Activated CD8-positive, alpha-beta memory T cell treated with anti-CD3 and anti-CD28 coated beads, Interleukin-2, amount 10 ng/mL, durations not matched to agents 7 days and 5 days (primary cell): ENCODE measurements around the gene POGLUT3. TPM values are rescaled to one million over a fixed set of nuclear protein-coding genes. Genes with fewer than 3 reads are reported as not detected.

ENCODE experiments used
- ATAC-seq: fragments of 150-1000 bp; cut with Tn5 transposase; one replicate; pipeline ENCODE4 v1.10.0; 2021; ENCODE audit warnings: moderate library complexity
- CTCF ChIA-PET: fragments of 350-600 bp; sonication (Branson Sonifier 250); formaldehyde crosslinking; loops from one replicate; lab custom pipeline; 2021; ENCODE audit warnings: antibody characterized with exemption; lab: Charles Lee
- DNase-seq: peaks from one replicate; pipeline ENCODE4 v3.0.0-alpha.2; 2020
- H3K27ac Mint-ChIP-seq: one replicate; pipeline ENCODE4 v1.8.0; 2021; ENCODE audit warnings: mild to moderate bottlenecking, mixed read lengths
- H3K27me3 Mint-ChIP-seq: one replicate; pipeline ENCODE4 v1.8.0; 2021; ENCODE audit warnings: mixed read lengths
- H3K36me3 Mint-ChIP-seq: one replicate; pipeline ENCODE4 v1.8.0; 2021; ENCODE audit warnings: mild to moderate bottlenecking, mixed read lengths
- H3K4me1 Mint-ChIP-seq: one replicate; pipeline ENCODE4 v1.8.0; 2021; ENCODE audit warnings: mixed read lengths
- H3K4me3 Mint-ChIP-seq: one replicate; pipeline ENCODE4 v1.8.0; 2021; ENCODE audit warnings: mild to moderate bottlenecking, moderate library complexity, mixed read lengths
- H3K9me3 Mint-ChIP-seq: one replicate; pipeline ENCODE4 v1.8.0; 2022; ENCODE audit warnings: low read depth, mixed read lengths
- total RNA-seq, 2 experiments: library from RNA; stranded (reverse); gene quantifications; one replicate each; pipeline ENCODE4 v1.2.3, GENCODE V29; 2021

Gene POGLUT3
- total RNA-seq, 2 experiments from 2014 or later, result 27.5 to 32.6 TPM

- ATAC-seq, result no peak
- no peak for DNase-seq
- CTCF ChIA-PET, result no interaction called here
- Mint-ChIP-seq H3K36me3 (peaks cover 30% of the 10 kb centered on the region), H3K27ac (no peak overlapping the region), H3K4me3 (no peak overlapping the region), H3K27me3 (no peaks in the 10 kb centered on the region), H3K4me1 (peaks cover 42% of the 10 kb centered on the region), H3K9me3 (no peaks in the 10 kb centered on the region)
Observed at GRCh38 chr11:108495326-108495725, 2.9 kb downstream of the POGLUT3 start.

DNA sequence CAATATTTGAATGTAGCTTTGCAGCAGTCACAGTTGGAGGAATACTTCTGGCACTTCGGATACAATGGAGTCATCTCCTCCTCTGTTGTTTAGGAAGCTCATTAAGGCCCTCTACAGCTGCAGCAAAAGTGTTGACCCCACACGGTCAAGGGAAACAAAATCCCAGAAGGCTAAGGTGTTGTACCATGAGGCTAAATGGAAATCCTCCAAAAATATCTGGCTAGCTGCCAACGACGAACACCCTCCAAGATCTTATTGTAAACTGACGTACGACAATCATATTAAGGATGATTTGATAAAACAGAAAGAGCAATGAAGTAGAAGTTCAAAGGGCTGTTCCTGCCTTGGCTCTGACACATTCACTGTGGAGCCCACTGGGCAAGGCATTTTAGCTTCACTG, 4.0 kb downstream of the POGLUT3 start:
- H3K36me3 Mint-ChIP-seq, result peaks cover 34% of the 10 kb centered on the region
- CTCF ChIA-PET, result interaction anchor here (1.2 kb wide), 1 partner anchor 28 kb away, joined by 3 read pairs; no protein-coding TSS in a partner anchor
- H3K4me3 Mint-ChIP-seq, result no peak overlapping the region
- peaks cover 36% of the 10 kb centered on the region for H3K4me1 Mint-ChIP-seq
- DNase-seq (no peak), ATAC-seq (no peak)
- no peaks in the 10 kb centered on the region for H3K9me3 Mint-ChIP-seq
- H3K27ac Mint-ChIP-seq, result no peak overlapping the region
- H3K27me3 Mint-ChIP-seq, result no peaks in the 10 kb centered on the region

DNA sequence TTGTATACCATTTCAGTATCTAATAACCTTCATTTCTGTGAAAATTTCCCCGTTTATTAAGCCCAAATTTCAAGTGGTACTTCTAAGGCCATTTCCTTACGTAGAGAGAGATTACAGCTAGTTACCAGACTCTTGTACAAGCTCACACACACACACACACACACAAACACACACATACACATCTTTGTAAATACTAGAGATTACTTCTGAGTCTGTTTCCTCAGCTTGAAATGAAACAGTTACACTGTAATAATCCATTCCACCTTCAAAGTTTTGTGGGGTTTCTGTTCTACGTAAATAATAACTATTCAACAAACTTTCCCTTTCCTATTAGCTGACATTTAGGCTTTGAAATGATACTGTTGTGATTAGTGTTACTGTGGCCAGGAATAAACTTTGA, 6.2 kb downstream of the POGLUT3 start:
- peaks cover 30% of the 10 kb centered on the region for H3K4me1 Mint-ChIP-seq
- peaks cover 50% of the 10 kb centered on the region for H3K36me3 Mint-ChIP-seq
- H3K27ac Mint-ChIP-seq, result no peak overlapping the region
- ATAC-seq (no peak), DNase-seq (no peak)
- no peaks in the 10 kb centered on the region for H3K27me3 Mint-ChIP-seq
- H3K4me3 Mint-ChIP-seq, result no peak overlapping the region
- no peaks in the 10 kb centered on the region for H3K9me3 Mint-ChIP-seq
- CTCF ChIA-PET, result no interaction called here

DNA sequence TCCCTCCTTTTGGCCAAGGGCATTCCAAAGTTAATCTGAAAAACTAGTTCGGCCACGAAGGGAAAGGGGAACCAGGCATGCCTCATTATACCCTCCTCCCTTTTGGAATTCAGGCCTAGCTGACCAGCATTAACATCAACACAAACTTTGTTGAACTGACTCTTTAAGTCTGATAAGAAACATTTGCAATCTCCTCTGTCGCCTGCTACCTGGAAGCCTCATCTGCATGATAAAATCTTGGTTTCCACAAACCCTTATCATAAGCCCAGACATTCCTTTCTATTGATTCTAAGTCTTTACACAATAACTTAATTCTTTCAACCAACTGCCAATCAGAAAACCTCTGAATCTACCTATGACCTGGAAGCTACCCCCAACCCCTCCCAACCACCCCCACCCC, 11.4 kb downstream of the POGLUT3 start:
- Mint-ChIP-seq H3K9me3 (no peaks in the 10 kb centered on the region), H3K27me3 (no peaks in the 10 kb centered on the region), H3K36me3 (peaks cover 60% of the 10 kb centered on the region), H3K4me3 (no peak overlapping the region), H3K27ac (no peak overlapping the region), H3K4me1 (peaks cover 1% of the 10 kb centered on the region)
- ATAC-seq (no peak), DNase-seq (no peak)
- CTCF ChIA-PET, result interaction anchor here (1.0 kb wide), 1 partner anchor 162 kb away, joined by 3 read pairs; no protein-coding TSS in a partner anchor

DNA sequence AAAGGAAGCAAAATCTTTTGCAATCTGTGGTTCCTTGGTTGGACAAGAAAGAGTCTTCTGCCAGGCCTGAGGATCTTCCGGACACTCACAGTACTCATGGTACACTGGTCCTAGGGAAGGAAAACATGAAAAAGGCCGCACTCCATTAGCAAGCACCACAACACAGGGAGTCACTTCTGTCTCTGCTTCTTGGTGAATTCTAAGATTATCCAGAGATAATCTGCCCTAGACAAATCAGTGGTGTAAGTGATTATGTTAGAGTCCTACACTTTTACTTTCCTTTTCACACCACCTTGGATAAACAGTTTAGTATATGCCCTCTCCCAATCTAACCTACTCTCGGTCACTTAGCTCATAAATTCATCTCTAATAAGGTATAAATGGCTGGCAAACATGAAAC, 11.9 kb downstream of the POGLUT3 start:
- no peak for ATAC-seq
- CTCF ChIA-PET, result interaction anchor here (0.6 to 1.0 kb wide), 2 partner anchors 162 to 354 kb away, joined by 3 to 4 read pairs; no protein-coding TSS in a partner anchor
- H3K27ac Mint-ChIP-seq, result no peak overlapping the region
- no peaks in the 10 kb centered on the region for H3K4me1 Mint-ChIP-seq
- H3K4me3 Mint-ChIP-seq, result no peak overlapping the region
- no peaks in the 10 kb centered on the region for H3K27me3 Mint-ChIP-seq
- no peak for DNase-seq
- peaks cover 64% of the 10 kb centered on the region for H3K36me3 Mint-ChIP-seq
- H3K9me3 Mint-ChIP-seq, result no peaks in the 10 kb centered on the region

DNA sequence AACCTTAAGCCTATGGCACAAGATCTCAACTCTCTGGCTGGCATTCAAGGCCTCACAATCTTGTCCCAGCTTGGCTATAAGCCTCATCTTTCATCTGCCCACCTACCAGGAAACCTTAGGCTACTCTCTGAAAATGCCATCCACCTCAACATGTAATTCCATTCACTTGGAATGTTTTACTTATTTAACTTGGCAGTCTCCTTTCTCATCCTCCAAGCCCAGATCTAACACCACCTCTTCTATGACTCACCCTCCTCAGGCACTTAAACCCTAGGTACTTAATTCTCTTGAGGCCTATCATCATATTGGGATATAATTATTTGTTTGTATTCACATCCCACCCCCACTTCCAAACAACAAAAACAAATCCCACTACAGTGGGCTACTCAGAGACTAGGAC, 15.0 kb downstream of the POGLUT3 start:
- DNase-seq (no peak), ATAC-seq (no peak)
- Mint-ChIP-seq H3K4me1 (no peaks in the 10 kb centered on the region), H3K36me3 (peaks cover 49% of the 10 kb centered on the region), H3K27ac (no peak overlapping the region), H3K27me3 (no peaks in the 10 kb centered on the region), H3K9me3 (no peaks in the 10 kb centered on the region), H3K4me3 (no peak overlapping the region)
- CTCF ChIA-PET, result no interaction called here

GRCh38 chr11:108474664-108475463, 23.3 kb downstream of the POGLUT3 start:
- peaks cover 30% of the 10 kb centered on the region for H3K36me3 Mint-ChIP-seq
- H3K9me3 Mint-ChIP-seq, result no peaks in the 10 kb centered on the region
- no peak for DNase-seq
- no peak overlapping the region for H3K4me3 Mint-ChIP-seq
- H3K27me3 Mint-ChIP-seq, result no peaks in the 10 kb centered on the region
- no peaks in the 10 kb centered on the region for H3K4me1 Mint-ChIP-seq
- ATAC-seq, result no peak
- H3K27ac Mint-ChIP-seq, result no peak overlapping the region
- CTCF ChIA-PET, result no interaction called here

GRCh38 chr11:108472681-108473080, 25.5 kb downstream of the POGLUT3 start:
- Mint-ChIP-seq H3K27ac (no peak overlapping the region), H3K4me1 (peaks cover 4% of the 10 kb centered on the region), H3K4me3 (no peak overlapping the region), H3K9me3 (no peaks in the 10 kb centered on the region), H3K36me3 (peaks cover 26% of the 10 kb centered on the region), H3K27me3 (no peaks in the 10 kb centered on the region)
- CTCF ChIA-PET, result no interaction called here
- DNase-seq, result no peak
- ATAC-seq, result no peak

- CTCF ChIA-PET, result no interaction called here
- peaks cover 16% of the 10 kb centered on the region for H3K4me1 Mint-ChIP-seq
- no peak for ATAC-seq
- no peak for DNase-seq
- H3K36me3 Mint-ChIP-seq, result peaks cover 2% of the 10 kb centered on the region
- no peaks in the 10 kb centered on the region for H3K27me3 Mint-ChIP-seq
- no peak overlapping the region for H3K4me3 Mint-ChIP-seq
- peak overlapping the region; percentile 76 for H3K27ac Mint-ChIP-seq
- no peaks in the 10 kb centered on the region for H3K9me3 Mint-ChIP-seq
Observed at GRCh38 chr11:108468478-108468864, 29.7 kb downstream of the POGLUT3 start.

DNA sequence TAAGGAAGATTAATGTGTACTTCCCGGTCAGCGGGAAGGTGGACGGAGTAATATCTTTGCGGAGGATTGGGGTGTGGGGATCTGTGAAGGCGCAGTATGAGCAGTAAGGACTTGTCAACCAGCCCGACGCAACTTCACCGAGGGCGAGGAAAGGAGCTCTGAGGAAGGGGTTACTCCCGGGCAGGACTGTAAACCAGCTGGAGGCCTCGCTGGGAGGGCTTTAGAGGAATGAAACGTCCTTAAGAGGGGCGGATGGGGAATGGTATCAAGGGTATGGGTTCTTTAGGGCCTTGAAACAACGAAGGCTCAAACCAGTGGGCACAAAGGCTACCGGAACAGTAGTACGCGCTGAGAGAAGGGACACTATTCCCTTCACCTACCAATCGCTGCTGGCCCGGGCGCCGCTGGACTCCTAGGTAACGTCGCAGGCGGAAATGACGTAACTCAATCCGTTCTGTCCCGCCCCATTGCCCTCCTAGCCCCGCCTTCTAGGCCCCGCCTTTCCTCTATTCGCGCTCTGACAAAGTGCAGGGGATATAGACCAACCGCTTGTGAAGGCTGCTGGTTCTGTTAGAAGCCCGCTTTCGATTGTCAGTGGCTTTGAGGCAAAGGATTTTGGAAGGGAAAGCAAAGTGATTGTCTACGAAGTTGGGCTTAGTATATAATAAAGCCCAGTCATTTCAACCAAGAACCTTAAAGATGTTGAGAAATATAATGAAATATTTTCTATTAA, 30.9 kb downstream of the POGLUT3 start, which contains the start of gene C11orf65:
C11orf65 (minus strand) TSS at position 439 of the 733 bp plus-strand sequence. CDS start 5,970 bp downstream, outside the sequence.
- ATAC-seq (peak; percentile 99), DNase-seq (peak; percentile 97)
- no peaks in the 10 kb centered on the region for H3K9me3 Mint-ChIP-seq
- H3K27ac Mint-ChIP-seq, result peak within 1 kb of the TSS; percentile 97
- no peaks in the 10 kb centered on the region for H3K27me3 Mint-ChIP-seq
- no peaks in the 10 kb centered on the region for H3K36me3 Mint-ChIP-seq
- CTCF ChIA-PET, result interaction anchor here (1.3 kb wide), 1 partner anchor 27 kb away, joined by 3 read pairs; no protein-coding TSS in a partner anchor
- H3K4me3 Mint-ChIP-seq, result peak within 1 kb of the TSS; percentile 94
- H3K4me1 Mint-ChIP-seq, result peaks cover 16% of the 10 kb centered on the region

GRCh38 chr11:108466405-108466804, 31.8 kb downstream of the POGLUT3 start:
- DNase-seq (no peak), ATAC-seq (no peak)
- CTCF ChIA-PET, result interaction anchor here (1.3 kb wide), 1 partner anchor 28 kb away, joined by 3 read pairs; no protein-coding TSS in a partner anchor
- Mint-ChIP-seq H3K9me3 (no peaks in the 10 kb centered on the region), H3K4me1 (peaks cover 16% of the 10 kb centered on the region), H3K27ac (peak overlapping the region; percentile 97), H3K27me3 (no peaks in the 10 kb centered on the region), H3K4me3 (peak overlapping the region; percentile 94), H3K36me3 (no peaks in the 10 kb centered on the region)

GRCh38 chr11:108453207-108453835, 44.9 kb downstream of the POGLUT3 start:
- Mint-ChIP-seq H3K27ac (no peak overlapping the region), H3K27me3 (no peaks in the 10 kb centered on the region), H3K4me1 (peaks cover 3% of the 10 kb centered on the region), H3K9me3 (peaks cover 7% of the 10 kb centered on the region), H3K4me3 (no peak overlapping the region), H3K36me3 (peaks cover 9% of the 10 kb centered on the region)
- ATAC-seq (no peak), DNase-seq (no peak)
- CTCF ChIA-PET, result no interaction called here
